DOHH2 (cell line): ENCODE results near the gene NCF2.

ENCODE experiments used
- H3F3A ChIP-seq: fragments of 200-600 bp; sonication (generic), shearing (Covaris generic); 2 replicates; pipeline ENCODE4 v1.6.0; 2016; ENCODE audit warnings: antibody characterized with exemption, mild to moderate bottlenecking; ENCODE audit not compliant: control insufficient read depth, insufficient read depth
- H3K27ac ChIP-seq: fragments of 200-600 bp; sonication (generic); 2 replicates; pipeline ENCODE4 v1.5.1; 2014; ENCODE audit warnings: low read depth, mild to moderate bottlenecking, low read length, moderate library complexity
- H3K27me3 ChIP-seq: fragments of 200-600 bp; sonication (generic); 2 replicates; pipeline ENCODE4 v1.6.1; 2014; ENCODE audit warnings: mild to moderate bottlenecking, low read length, mixed read lengths; ENCODE audit not compliant: control insufficient read depth
- H3K36me3 ChIP-seq: fragments of 200-600 bp; sonication (generic); 2 replicates; pipeline ENCODE4 v1.6.1; 2014; ENCODE audit warnings: mild to moderate bottlenecking, low read length, moderate library complexity, mixed read lengths; ENCODE audit not compliant: control insufficient read depth
- H3K4me1 ChIP-seq: fragments of 200-600 bp; sonication (generic); 2 replicates; pipeline ENCODE4 v1.6.1; 2014; ENCODE audit warnings: mild to moderate bottlenecking, low read length, mixed read lengths; ENCODE audit not compliant: control insufficient read depth
- H3K4me2 ChIP-seq: fragments of 200-600 bp; sonication (generic); 2 replicates; pipeline ENCODE4 v1.6.0; 2014; ENCODE audit warnings: mild to moderate bottlenecking, low read length, moderate library complexity
- H3K4me3 ChIP-seq: fragments of 200-600 bp; sonication (generic); 2 replicates; pipeline ENCODE4 v1.5.1; 2014; ENCODE audit warnings: mild to moderate bottlenecking, low read length, mixed read lengths
- H3K79me2 ChIP-seq: fragments of 200-600 bp; sonication (generic); 2 replicates; pipeline ENCODE4 v1.6.1; 2014; ENCODE audit warnings: mild to moderate bottlenecking, low read length, mixed read lengths; ENCODE audit not compliant: control insufficient read depth
- H3K9me2 ChIP-seq: fragments of 200-600 bp; sonication (generic); replicated peaks from 2 replicates; pipeline ENCODE4 v1.6.1; 2014; ENCODE audit warnings: mild to moderate bottlenecking, low read length, mixed read lengths; ENCODE audit not compliant: control insufficient read depth
- H3K9me3 ChIP-seq: fragments of 200-600 bp; sonication (generic); 2 replicates; pipeline ENCODE4 v1.6.1; 2014; ENCODE audit warnings: antibody characterized with exemption, low read length, mixed read lengths; ENCODE audit not compliant: control insufficient read depth, insufficient read depth
- H4K20me1 ChIP-seq: fragments of 200-600 bp; sonication (generic); 2 replicates; pipeline ENCODE4 v1.6.0; 2014; ENCODE audit warnings: low read depth, mild to moderate bottlenecking, antibody characterized with exemption, low read length, moderate library complexity; ENCODE audit not compliant: control insufficient read depth, insufficient read depth
- EZH2phosphoT487 ChIP-seq: fragments of 200-600 bp; sonication (generic); IDR thresholded peaks from 2 replicates; pipeline ENCODE4 v1.6.1; 2017; ENCODE audit warnings: borderline replicate concordance, mild to moderate bottlenecking, antibody characterized with exemption, low read length, moderate library complexity, mixed read lengths
- TF ChIP-seq, protein P1 (sequence below): fragments of 200-600 bp; sonication (generic); IDR thresholded peaks from one replicate; pipeline ENCODE4 v1.5.1; 2014; ENCODE audit warnings: antibody characterized with exemption, mild to moderate bottlenecking, low read depth, low read length; ENCODE audit not compliant: poor library complexity, severe bottlenecking

The NCF2 gene

DNA sequence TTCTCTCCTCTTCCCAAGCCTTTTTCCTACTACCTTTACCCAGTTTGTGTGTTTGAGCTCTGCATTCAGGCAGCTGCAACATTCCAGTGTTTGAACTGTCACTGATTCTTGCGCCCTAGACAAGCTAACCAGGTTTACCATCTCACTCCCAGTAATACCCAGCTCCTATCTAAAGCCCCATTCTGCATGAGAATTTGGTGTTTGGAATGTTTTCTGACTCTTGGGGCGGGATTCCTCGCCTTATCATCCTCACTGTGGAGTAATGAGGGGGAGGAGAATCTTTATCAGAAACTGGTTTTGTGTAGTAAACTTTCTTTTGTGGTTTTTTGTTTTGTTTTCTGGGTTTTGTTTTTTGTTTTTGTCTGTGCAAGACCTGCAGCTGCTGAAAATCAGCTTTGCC lies 36.5 kb downstream of the NCF2 start:
- Histone ChIP-seq H3K9me3 (no peaks in the 10 kb centered on the region), H3K9me2 (no peaks in the 10 kb centered on the region), H3K4me2 (no peak overlapping the region), H3K79me2 (no peaks in the 10 kb centered on the region), H3F3A (no peaks in the 10 kb centered on the region), H3K36me3 (peaks cover 68% of the 10 kb centered on the region), H3K4me1 (no peaks in the 10 kb centered on the region), H3K27me3 (no peaks in the 10 kb centered on the region), H3K4me3 (no peak overlapping the region), H3K27ac (no peak overlapping the region), H4K20me1 (0 out of 2 replicates have a peak, but pooled peaks cover 3% of the 10 kb centered on the region)
- no peak for TF ChIP-seq EZH2phosphoT487
- TF ChIP-seq, protein P1, sequence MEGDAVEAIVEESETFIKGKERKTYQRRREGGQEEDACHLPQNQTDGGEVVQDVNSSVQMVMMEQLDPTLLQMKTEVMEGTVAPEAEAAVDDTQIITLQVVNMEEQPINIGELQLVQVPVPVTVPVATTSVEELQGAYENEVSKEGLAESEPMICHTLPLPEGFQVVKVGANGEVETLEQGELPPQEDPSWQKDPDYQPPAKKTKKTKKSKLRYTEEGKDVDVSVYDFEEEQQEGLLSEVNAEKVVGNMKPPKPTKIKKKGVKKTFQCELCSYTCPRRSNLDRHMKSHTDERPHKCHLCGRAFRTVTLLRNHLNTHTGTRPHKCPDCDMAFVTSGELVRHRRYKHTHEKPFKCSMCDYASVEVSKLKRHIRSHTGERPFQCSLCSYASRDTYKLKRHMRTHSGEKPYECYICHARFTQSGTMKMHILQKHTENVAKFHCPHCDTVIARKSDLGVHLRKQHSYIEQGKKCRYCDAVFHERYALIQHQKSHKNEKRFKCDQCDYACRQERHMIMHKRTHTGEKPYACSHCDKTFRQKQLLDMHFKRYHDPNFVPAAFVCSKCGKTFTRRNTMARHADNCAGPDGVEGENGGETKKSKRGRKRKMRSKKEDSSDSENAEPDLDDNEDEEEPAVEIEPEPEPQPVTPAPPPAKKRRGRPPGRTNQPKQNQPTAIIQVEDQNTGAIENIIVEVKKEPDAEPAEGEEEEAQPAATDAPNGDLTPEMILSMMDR, result no peak

DNA sequence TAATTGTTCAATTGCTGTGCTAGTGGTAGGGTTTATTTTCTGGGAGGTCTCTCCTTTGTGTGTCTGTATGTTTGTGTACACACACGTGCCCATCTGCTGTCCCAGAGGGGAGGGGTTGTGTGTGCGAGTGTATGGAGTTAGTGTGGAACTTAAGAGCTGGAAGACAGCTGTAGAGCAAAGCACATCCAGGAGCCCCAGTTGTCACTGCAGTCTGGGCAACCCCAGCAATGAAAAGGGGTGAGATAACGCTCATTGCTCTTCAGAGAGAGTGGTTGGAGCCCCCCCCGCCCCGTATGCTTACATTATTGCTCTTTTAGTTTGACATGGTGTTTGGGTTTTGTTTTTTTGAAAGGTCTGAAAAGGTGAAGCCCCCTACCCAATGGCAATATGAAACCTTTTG lies 36.9 kb downstream of the NCF2 start:
- TF ChIP-seq, protein P1, result no peak
- TF ChIP-seq EZH2phosphoT487, result no peak
- Histone ChIP-seq H3K27ac (no peak overlapping the region), H3K27me3 (no peaks in the 10 kb centered on the region), H3K9me3 (no peaks in the 10 kb centered on the region), H4K20me1 (0 out of 2 replicates have a peak, but pooled peaks cover 3% of the 10 kb centered on the region), H3K4me2 (no peak overlapping the region), H3K79me2 (no peaks in the 10 kb centered on the region), H3K4me3 (no peak overlapping the region), H3K36me3 (peaks cover 72% of the 10 kb centered on the region), H3K4me1 (peaks cover under 1% of the 10 kb centered on the region; the same call in 1 of the 2 replicates), H3F3A (no peaks in the 10 kb centered on the region), H3K9me2 (no peaks in the 10 kb centered on the region)

DNA sequence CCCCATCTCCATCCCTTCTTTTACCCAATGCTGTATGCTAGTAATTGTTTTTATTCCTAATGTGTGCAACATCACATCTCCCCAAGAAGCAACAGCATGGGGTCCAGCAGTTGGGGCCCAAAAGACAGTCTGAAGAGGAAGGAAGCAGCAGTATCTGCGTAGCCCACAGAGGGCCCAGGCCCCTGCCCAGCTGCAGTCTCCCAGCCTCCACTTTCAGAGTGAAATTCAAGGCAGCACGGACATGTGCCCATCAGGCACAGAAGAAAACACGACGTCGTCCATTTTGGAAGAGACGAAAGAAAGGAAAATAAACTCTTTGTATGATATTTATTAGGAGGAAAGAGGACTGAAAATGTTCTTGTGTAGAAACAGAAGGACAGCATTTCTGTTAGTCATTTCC lies 37.4 kb downstream of the NCF2 start:
- peaks cover 5% of the 10 kb centered on the region for H3K4me1 ChIP-seq
- H3K4me2 ChIP-seq, result no peak overlapping the region
- H3K36me3 ChIP-seq, result peaks cover 76% of the 10 kb centered on the region
- no peaks in the 10 kb centered on the region for H3F3A ChIP-seq
- TF ChIP-seq, protein P1, result no peak
- no peak for TF ChIP-seq EZH2phosphoT487
- no peaks in the 10 kb centered on the region for H3K27me3 ChIP-seq
- H4K20me1 ChIP-seq, result 0 out of 2 replicates have a peak, but pooled peaks cover 3% of the 10 kb centered on the region
- no peaks in the 10 kb centered on the region for H3K9me3 ChIP-seq
- H3K27ac ChIP-seq, result no peak overlapping the region
- H3K9me2 ChIP-seq, result no peaks in the 10 kb centered on the region
- no peak overlapping the region for H3K4me3 ChIP-seq
- H3K79me2 ChIP-seq, result no peaks in the 10 kb centered on the region
